Measurements from ENCODE around the gene CSRNP3.
"Not testable (repeated sequence)": the region's sequence is repeated elsewhere in the genome, so short reads cannot be mapped to it uniquely, and the experiment has no call there.

The CSRNP3 gene

DNA sequence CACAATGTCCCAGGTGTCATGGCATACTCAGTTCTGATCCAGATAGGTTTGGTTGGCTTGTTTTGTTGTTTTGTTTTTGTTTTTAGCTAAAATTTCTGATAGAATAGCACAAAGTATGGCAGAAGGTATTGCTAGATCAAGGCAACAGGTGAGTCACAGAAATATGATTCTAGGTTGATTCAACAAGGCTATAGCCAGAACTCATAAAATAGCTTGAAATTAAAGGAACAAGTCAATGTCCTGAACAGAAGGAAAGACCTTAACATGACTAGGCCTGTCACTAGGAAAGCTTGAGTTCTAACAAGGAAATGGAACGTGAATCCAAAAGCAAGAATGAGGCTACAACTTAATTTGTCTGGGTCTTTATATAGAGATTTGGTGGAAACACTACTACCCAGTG is 167.5 kb downstream of the CSRNP3 start:
- FAIRE-seq, result no peak

DNA sequence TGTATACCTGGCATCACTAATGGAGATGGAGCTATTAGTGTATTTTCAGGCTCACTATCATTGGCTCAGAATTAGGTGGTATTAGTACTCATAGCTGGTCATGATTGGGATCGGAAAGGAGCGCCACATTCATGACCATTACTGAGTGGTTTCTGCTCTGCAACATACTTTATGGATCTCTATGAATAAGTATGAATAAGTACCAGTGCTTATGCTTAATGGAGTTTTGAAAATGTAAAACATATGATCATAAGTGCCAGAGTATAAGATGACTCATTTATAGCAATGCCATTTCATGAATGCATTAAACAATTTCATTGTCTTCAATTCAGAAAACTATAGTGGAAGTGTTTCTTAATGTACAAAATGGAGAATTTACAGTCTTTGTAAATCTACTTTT is 167.9 kb downstream of the CSRNP3 start:
- FAIRE-seq, result no peak

DNA sequence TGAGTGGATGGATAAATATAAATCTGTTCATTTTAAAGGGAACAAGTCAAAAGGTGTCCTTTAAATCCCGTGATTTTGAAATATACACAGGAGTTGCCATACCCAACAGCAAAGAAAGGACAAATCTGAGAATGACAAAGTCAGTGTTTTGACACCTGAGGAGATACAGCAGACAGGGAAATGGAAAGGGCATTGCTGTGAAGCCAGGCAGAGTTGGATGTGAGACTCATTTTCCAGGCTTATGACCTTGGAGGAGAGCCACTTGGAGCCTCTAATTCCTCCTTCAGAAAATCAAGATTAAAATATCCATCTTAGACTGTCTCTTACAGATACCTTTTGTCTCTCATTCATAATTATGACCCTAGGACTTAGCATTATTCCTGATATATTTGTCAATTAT is 170.0 kb downstream of the CSRNP3 start:
- FAIRE-seq, result no peak

DNA sequence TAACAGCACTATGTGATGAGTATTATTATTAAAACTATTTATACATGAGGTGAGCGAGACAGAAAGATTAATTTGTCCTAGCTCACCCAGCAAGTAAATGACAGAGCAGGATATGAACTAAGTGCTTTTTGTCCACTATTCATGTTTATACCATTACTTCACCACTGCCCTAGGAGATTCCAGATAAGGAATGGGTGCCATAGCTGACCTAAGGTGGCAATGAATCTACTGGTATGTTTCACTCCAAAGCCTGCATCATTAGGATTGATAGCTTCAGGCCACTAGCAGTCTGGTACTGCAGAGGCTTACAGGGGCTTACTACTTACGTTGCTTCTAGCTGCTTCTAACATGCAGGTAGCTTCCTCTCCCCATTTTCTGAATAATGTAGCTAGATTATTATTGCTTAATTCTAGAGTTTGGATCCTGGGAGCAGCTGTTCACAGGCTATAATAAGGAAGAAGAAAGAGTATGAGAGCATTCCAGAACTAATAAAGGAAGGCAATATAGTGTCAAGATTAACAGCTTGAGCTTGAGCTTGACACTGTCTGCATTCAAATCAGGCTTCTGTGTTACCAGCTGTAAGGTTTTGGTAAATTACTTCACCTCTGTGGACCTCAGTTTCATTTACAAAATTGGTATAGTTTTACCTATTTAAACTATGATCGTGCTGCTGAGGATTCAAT is 170.9 kb downstream of the CSRNP3 start:
- no peak for FAIRE-seq

DNA sequence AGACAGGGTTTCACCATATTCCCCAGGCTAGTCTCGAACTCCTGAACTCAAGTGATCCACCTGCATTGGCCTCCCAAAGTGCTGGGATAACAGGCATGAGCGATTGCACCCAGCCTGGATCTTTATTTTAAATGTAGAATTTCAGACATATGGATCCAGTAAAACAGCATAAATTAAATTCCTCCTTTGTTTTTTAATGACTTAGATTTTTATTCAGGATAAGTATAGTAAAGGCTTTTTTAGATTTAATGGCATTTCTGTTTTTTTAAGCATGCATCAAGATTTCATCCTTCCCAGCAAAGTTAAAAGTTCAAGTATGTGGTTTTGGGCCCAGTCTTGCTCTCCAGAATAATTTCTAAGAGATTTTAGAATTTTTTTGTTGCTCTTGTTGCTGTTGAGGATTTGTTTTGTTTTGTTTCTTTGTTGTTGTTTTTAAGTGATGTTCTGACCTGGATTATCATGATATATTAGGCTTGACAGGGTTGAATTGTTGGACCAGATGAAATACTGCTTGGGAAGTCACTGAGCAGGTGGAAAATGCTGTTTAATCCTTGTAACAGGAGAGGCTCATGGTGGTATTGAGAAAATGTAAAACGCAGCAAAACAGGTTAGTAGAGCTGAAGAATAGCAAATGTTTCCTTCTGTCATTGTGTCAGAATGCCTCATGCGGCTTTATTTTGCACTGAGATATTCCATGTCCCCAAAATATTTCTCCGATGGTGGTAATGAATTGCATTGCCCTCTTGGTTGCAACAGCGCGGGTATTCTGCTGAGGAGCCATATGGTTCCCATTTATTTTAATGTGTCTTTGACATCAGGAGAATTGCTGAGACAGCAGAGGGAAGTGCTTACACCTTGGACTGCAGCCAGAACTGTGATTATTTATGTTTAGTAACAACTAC is 176.7 kb downstream of the CSRNP3 start:
- FAIRE-seq, result no peak

DNA sequence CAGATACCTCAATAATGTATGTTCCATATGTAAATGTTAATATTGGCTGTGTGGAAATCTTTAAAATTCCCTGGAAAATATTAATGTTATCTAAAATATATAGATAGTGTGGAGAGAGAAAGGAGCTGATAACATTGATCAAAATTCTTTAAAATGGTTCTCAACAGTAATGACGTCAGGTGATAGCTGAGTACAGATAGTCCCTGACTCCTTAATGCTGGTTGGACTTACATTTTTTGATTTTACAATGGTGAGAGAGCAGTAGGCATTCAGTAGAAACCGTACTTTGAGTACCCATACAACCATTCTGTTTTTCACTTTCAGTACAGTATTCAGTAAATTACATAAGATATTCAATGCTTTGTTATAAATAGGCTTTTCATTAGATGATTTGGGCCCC is 177.9 kb downstream of the CSRNP3 start:
- no peak for FAIRE-seq

DNA sequence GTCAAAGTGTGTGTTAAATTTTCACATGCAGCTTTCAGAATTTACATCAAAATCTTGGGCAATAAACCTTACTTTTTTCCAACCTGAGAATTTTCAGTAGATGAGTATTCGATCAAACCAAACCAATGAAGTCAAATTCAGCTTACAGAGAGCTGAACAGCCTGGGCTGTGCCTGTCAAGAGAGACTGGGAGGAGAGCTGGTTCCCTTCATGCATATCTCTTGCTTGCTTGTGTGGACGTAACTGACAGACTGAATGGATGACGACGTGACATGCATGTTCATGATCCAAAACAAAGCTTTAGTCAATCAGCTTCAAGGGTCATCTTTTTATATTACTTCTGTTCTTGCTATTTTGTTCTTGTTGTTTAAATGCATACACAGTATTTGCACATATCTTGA is 179.3 kb downstream of the CSRNP3 start:
- no peak for FAIRE-seq

DNA sequence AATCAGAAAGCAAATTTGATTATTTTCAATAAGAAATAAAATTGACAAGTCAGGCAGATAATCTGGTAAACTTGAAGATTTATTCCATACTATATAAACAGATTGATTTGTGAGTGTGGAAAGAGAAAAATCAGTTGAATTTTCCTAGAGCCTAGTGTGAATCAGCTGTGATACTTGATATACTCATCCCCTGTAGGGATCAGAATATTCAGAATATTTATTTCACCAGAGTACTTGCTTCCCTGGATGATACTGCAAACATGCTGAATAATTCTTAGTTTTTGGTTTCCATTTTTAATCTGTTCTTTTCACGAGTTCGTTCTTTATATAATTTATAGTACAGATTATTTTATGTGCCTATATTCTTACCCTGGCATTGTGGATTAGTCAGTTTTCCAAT is 181.7 kb downstream of the CSRNP3 start:
- no peak for FAIRE-seq

DNA sequence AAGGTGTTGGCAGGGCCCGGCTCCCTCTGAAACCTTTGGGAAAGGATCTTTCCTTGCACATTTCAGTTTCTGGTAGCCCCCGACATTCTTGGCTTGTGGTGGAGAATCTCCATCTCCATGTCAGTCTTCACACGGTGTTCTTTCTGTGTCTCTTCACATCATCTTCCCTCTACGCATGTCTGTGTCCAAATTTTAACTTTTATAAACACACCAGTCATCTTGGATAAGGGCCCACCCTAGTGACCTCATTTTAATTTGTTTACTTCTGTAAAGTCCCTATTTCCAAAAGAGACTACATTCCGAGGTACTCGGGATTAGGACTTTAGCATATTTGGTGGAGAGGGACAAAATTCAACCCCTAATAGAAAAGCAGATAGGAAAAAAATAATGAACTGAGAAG is 186.2 kb downstream of the CSRNP3 start:
- no peak for FAIRE-seq

DNA sequence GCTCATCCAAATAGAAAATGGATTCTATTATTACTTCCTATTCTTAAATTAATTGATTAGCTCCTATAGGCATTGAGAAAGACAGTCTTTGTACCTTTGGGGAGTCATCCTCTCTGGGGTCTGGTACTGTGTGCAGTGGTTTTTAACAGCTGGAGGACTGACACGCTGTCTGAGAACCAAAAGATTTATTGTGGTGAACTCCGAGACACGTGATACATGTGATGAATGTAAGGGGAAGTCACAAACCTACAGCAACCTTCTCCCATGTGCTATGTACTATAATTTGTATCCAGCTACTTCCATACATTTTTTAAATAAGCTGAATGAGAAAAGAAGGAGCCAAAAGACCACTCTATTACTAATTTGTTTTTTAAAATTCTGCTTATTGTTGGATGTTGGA is 190.9 kb downstream of the CSRNP3 start:
- no peak for FAIRE-seq

DNA sequence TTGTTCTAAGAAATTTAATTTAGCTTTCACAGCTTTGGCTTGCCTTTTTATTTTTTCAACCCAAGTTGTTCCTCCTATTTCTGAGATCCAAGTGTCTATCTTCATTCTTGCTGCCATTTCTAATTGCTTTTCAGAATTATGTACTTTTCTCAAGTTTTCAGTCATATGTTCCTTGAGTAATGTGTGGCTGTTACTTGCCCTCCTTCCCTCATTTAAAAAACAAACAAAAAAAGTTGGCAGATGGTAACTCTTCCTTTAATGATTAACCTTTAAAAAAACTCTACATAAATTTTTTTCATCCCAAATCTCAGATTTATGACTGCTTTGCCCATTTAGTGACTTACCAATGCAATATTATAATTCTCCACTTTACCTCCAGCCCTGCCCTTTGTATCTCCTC is 193.2 kb downstream of the CSRNP3 start:
- no peak for FAIRE-seq

DNA sequence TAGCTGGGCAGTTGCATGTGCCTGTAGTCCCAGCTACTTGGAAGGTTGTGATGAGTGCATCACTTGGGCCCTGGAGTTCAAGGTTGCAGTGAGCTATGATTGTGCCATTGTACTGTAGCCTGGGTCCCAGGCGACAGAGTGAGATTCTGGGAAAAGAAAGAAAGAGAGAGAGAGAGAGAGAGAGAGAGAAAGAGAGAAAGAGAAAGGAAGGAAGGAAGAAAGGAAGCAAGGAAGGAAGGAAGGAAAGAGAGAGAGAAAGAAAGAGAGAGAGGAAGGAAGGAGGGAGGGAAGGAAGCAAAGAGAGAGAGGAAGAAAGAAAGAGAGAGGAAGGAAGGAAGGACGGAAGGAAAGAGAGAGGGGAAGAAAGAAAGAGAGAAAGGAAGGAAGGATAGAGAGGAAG is 196.1 kb downstream of the CSRNP3 start:
- FAIRE-seq, result no peak

DNA sequence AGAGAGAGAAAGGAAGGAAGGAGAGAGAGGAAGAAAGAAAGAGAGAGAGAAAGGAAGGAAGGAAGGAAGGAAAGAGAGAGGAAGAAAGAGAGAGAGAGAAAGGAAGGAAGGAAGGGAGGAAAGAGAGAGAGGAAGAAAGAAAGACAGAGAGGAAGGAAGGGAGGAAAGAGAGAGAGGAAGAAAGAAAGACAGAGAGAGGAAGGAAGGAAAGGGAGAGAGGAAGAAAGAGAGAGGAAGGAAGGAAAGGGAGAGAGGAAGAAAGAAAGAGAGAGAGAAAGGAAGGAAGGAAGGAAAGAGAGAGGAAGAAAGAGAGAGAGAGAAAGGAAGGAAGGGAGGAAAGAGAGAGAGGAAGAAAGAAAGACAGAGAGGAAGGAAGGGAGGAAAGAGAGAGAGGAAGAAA is 196.6 kb downstream of the CSRNP3 start:
- FAIRE-seq, result not testable (repeated sequence)

DNA sequence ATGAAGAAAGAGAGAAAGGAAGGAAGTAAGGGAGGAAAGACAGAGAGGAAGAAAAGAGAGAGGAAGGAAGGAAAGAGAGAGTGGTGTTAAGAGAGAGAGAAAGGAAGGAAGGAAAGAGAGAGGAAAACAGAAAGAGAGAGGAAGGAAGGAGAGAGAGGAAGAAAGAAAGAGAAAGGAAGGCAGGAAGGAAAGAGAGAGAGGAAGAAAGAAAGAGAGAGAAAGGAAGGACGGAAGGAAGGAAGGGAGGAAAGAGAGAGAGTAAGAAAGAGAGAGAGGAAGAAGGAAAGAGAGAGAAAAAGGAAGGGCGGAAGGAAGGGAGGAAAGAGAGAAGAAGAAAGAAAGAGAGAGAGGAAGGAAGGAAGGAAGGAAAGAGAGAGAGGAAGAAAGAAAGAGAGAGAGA is 197.1 kb downstream of the CSRNP3 start:
- no peak for FAIRE-seq

DNA sequence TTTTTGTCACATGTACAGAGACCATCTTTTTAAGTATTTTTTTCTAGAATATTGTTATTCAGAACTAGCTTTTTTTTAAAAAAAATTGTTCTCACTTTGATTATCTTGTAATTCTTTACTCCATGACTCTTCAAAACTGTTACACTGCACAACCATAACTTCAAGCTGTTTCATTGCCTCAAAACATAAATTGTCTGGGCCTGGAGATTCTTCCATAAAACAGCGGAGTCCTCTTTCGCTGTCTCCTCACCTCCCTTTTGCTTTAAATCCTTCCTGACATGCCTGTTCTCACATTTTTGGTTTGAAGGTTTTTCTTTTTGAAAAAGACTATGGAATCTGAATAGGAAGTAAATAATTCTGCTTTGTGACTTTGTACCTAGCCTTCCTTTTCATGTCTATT is 197.9 kb downstream of the CSRNP3 start:
- no peak for FAIRE-seq

DNA sequence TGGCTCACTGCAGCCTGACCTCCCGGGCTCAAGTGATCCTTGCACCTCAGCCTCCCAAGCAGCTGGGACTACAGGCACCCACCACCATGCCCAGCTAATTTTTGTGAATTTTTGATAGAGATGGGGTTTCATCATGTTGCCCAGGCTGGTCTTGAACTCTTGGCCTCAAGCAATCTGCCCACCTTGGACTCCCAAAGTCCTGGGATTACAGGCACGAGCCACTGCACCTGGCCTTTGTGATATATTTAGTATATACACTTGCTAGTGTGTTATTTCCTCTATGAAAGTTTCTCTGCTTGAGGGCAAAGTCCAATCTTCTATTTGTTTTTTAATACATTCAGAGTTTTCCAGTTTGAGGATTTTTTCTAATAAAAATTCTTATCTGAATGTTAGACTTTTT is 205.3 kb downstream of the CSRNP3 start:
- no peak for FAIRE-seq

DNA sequence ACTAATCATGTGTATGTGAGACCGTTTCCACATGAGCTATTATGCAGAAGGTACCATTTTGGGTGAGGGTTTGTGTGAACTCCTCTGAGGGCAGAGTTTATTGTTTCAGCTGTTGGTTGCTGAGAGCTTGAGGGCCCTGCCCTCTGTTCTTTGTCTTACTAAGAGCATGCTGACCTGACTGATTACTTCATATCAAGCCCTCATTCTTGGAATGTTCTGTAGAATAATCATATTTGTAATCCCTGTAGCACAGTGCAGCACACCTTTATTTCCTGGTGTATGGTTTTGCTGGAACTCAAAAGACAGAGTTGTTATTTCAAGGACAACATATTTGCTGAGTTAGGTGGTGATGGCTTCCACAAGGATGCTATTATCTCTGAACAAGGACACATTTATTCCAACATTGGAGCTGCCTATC is 206.1 kb downstream of the CSRNP3 start:
- FAIRE-seq, result no peak

DNA sequence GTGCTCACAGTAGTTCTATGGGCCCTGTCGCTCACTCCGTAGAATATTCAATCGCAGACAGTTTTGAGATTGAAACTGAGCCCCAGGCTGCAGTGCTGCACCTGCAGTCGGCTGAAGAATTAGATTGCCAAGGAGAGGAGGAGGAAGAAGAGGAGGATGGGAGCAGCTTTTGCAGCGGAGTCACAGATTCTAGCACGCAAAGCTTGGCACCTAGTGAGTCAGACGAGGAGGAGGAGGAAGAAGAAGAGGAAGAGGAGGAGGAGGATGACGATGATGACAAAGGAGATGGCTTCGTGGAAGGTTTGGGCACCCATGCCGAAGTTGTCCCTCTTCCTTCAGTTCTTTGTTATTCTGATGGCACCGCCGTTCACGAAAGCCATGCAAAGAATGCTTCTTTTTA is 209.4 kb downstream of the CSRNP3 start:
- no peak for FAIRE-seq

DNA sequence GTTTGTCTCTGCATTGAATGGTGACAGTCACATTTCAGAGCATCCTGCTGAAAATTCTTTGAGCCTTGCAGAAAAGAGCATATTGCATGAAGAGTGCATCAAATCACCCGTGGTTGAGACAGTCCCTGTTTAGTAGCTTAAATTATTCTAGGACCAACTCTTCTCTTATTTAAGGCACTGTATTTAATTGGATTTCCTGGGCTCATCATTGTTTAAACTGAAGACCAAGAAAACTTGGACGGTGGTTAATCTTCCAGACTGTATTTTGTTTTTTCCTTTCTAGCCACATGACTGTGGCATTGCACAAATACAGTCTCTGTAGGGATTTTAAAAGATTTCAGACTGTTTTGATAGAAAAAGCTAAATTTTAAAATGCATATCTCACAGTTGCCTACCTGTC is 210.1 kb downstream of the CSRNP3 start:
- FAIRE-seq, result no peak

DNA sequence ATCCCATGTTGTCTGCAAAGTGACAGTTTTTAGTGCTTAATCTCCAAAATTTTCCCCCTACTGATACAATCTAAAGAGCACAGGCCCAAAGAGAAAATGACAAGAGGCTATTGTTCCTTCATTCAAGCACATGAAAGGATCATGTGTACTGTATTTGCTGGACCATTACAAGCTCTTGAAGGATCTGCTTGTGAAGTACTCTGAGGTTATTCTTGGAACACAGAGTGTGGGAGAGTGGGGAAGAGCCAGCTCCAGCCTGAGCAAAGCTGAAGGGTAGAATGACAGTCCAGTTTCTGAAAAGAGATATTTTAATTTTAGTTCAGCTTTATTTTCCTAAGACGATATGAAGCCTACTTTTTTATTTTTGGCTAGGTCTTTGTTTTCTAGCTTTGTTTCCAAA is 212.3 kb downstream of the CSRNP3 start:
- no peak for FAIRE-seq

DNA sequence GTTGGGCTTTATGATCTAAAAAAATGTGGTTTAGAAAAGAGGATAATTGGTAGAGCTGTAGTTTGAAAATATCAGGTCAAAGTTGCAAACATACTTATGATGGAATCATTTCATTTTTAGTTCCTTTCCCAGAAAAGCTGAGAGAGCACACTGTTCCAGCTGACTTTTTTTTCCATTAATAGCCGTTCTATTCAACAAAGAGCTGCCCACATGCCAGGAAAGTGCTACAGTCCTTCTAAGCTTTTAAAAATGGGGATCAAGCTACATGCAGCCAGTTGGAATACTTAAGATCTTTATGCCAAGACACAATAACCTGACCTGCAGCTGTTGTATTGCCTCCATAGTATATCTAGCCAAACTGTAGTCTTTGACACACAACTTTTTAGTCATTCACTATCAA is 213.0 kb downstream of the CSRNP3 start:
- no peak for FAIRE-seq

DNA sequence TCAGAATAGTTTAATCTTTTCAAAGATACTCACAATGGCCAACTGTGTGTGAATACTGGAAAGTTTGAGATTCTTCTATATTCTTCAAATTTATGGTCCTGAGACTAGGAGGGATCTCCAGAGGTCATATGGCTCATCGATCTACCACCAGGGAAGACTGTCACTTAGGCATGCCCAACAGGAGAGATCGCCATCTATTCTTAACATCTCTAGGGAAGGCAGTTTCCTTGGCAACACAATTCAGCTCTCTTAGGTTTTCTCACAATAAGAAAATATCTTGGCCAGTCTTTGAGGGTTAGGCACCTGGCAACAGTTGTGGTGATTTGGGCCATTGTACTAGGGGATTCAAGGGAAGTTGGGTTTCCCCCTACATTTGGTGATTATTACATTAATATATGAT is 217.3 kb downstream of the CSRNP3 start:
- no peak for FAIRE-seq

DNA sequence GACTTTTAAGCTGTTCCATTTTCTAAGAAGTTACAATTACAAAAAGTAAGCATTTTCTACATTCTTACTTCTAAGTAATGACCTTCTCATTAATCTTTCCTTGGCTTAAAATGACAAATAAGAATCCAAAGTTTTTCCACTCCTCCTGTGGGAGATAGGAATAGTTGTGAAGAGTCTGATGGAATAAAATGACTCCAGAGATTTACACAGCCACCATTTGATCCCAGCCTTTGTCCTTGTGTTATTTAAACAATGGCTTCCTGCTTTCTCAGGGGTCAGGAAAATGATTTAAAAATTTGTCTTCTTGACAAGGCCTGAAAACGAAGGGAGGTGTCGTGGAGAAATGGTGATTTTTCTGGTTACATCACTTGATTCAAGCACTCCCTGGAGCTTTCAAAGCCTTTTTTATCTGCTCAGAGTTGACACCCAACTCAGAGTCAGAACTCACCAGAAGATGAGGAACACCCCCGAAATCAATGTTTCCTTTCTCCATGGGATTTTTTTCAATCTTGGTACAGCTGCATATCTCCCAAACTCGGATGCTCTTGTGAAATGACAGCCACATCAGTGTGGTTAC is 218.0 kb downstream of the CSRNP3 start:
- no peak for FAIRE-seq

DNA sequence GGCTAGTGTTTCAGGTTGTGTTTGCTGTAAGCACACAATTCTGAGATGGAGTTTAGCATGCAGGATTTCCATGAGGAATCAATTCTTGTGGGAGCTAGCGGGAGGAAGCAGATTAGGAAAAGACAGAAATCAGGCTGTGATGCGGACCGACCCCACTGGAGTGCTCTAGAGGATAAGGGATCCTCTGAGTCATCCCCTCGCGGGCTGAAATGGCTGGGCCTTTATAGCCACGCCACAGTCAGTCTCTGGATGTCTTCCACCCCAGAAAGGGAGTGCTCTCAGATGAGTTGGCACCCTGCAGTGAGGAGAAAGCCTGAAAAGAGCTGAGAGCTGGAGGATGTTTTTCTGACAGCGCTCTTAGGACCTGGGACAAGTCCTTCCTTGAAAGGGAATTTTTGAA is 222.1 kb downstream of the CSRNP3 start:
- FAIRE-seq, result no peak
